ENCODE results near the gene TEX264.

DNA sequence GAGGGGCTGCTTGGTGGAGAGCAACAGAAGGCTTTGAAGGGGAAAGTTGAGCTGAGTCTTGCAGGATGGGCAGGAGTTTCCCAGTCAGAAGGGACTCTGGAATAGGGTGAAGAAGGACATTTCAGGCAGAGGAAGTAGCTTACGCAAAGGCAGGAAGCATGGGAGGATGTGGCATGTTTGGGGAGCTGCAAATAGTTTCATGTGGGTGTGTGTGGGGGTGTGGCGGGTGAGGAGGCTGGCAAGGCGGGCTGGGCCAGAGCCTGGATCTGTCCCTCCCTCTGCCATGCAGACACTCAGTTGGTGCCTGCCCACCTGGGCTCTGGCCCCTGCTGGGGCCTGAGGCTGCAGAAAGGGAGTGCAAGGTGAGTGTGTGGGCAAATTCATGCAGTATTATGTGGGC, 10.4 kb downstream of the TEX264 start:
- TF ChIP-seq CTCF (IDR thresholded peaks at IDR 0.05; ENCODE audit: poor library complexity) (no peak), EZH2 (IDR thresholded peaks at IDR 0.05; ENCODE audit: borderline replicate concordance) (no peak)
